ENCODE results near the gene CASP10. TPM values are rescaled to one million over a fixed set of nuclear protein-coding genes. Genes with fewer than 3 reads are reported as not detected.

CASP10 gene
- total RNA-seq, 1 experiment from 2014 or later, result 2.8 TPM

GRCh38 chr2:201191132-201191875, 8.4 kb downstream of the CASP10 start:
- CTCF ChIA-PET, result interaction anchor here (0.5 to 1.2 kb wide), 3 partner anchors 33 to 122 kb away, joined by 3 to 5 read pairs (median 3); no protein-coding TSS in a partner anchor
- no peaks in the 10 kb centered on the region for H3K27me3 Mint-ChIP-seq (ENCODE audit: low read depth)

More at GRCh38 chr2:201191132-201191875, 8.4 kb downstream of the CASP10 start:
- Mint-ChIP-seq H3K27ac (no peak overlapping the region), H3K4me3 (no peak overlapping the region), H3K9me3 (peaks cover 4% of the 10 kb centered on the region), H3K36me3 (peaks cover 3% of the 10 kb centered on the region; the same call in 1 of the 2 replicates), H3K4me1 (no peaks in the 10 kb centered on the region)
- POLR2A ChIA-PET, result no interaction called here
- no peak for TF ChIP-seq E2F5 (CRISPR knock-in tag; IDR thresholded peaks at IDR 0.05)
- no peak for TF ChIP-seq ZNF532 (CRISPR knock-in tag; IDR thresholded peaks at IDR 0.05; ENCODE audit: borderline replicate concordance)
- TF ChIP-seq JUN (CRISPR knock-in tag; IDR thresholded peaks at IDR 0.05), result no peak
- no peak for TF ChIP-seq RELA (CRISPR knock-in tag; IDR thresholded peaks at IDR 0.05; ENCODE audit: borderline replicate concordance)
- TF ChIP-seq CBFB (CRISPR knock-in tag; IDR thresholded peaks at IDR 0.05; ENCODE audit: low read depth), result no peak
- TF ChIP-seq ATF2 (CRISPR knock-in tag; IDR thresholded peaks at IDR 0.05; ENCODE audit: borderline replicate concordance, low read depth), result no peak
- no peak for TF ChIP-seq ERG (CRISPR knock-in tag; IDR thresholded peaks at IDR 0.05)
- no peak for TF ChIP-seq NFYB (CRISPR knock-in tag; conservative IDR thresholded peaks at IDR 0.05; ENCODE audit: low read depth)
- no peak for TF ChIP-seq ARID4B (CRISPR knock-in tag; IDR thresholded peaks at IDR 0.05; ENCODE audit: borderline replicate concordance)
- no peak for TF ChIP-seq E2F1 (CRISPR knock-in tag; IDR thresholded peaks at IDR 0.05)
- ATAC-seq (no peak), DNase-seq (ENCODE audit: low spot score) (no peak)

All from WTC11 (cell line).